GM19324 (cell line): Measurements from ENCODE around the gene CDKN3.
A peak's percentile ranks its signal among the peaks of the same experiment; 100 is the strongest.
"Not testable (repeated sequence)": the region's sequence is repeated elsewhere in the genome, so short reads cannot be mapped to it uniquely, and the experiment has no call there.

Experiments
- ATAC-seq: cut with Tn5 transposase; IDR thresholded peaks from one replicate; pipeline ENCODE4 v1.9.1; 2021; ENCODE audit warnings: mild to moderate bottlenecking, moderate library complexity; ENCODE audit not compliant: unreplicated experiment, low FRiP score

The CDKN3 gene

GRCh38 chr14:54420478-54421142 is 23.8 kb downstream of the CDKN3 start:
- ATAC-seq = no peak

GRCh38 chr14:54423991-54424390 is 27.2 kb downstream of the CDKN3 start:
- ATAC-seq = no peak

GRCh38 chr14:54424479-54424901 is 27.7 kb downstream of the CDKN3 start:
- ATAC-seq = no peak

- ATAC-seq = no peak
Measured at GRCh38 chr14:54425068-54425467, 28.3 kb downstream of the CDKN3 start.

- ATAC-seq = no peak
Measured at GRCh38 chr14:54425537-54426274, 28.9 kb downstream of the CDKN3 start.

- no peak for ATAC-seq
Measured at GRCh38 chr14:54427871-54428270, 31.1 kb downstream of the CDKN3 start.

- no peak for ATAC-seq
Measured at GRCh38 chr14:54428527-54428926, 31.7 kb downstream of the CDKN3 start.

GRCh38 chr14:54435500-54435981 is 38.7 kb downstream of the CDKN3 start:
- ATAC-seq = peak; percentile 49

- ATAC-seq = not testable (repeated sequence)
Measured at GRCh38 chr14:54437954-54438353, 41.1 kb downstream of the CDKN3 start.

- ATAC-seq = no peak
Measured at GRCh38 chr14:54438703-54439102, 41.9 kb downstream of the CDKN3 start.

- no peak for ATAC-seq
Measured at GRCh38 chr14:54440037-54440436, 43.2 kb downstream of the CDKN3 start.

- no peak for ATAC-seq
Measured at GRCh38 chr14:54440476-54440872, 43.7 kb downstream of the CDKN3 start.

- ATAC-seq = peak; percentile 97
Measured at GRCh38 chr14:54440873-54441868, 44.4 kb downstream of the CDKN3 start, which contains the start of gene CNIH1. Gene CNIH1 (minus strand): TSS chr14:54441374. CDS start chr14:54441327, 47 bp downstream.

- not testable (repeated sequence) for ATAC-seq
Measured at GRCh38 chr14:54442961-54443360, 46.2 kb downstream of the CDKN3 start.

- ATAC-seq = no peak
Measured at GRCh38 chr14:54443981-54444380, 47.2 kb downstream of the CDKN3 start.

GRCh38 chr14:54444681-54445080 is 47.9 kb downstream of the CDKN3 start:
- no peak for ATAC-seq

GRCh38 chr14:54446161-54446693 is 49.4 kb downstream of the CDKN3 start:
- no peak for ATAC-seq

- no peak for ATAC-seq
Measured at GRCh38 chr14:54447231-54447692, 50.5 kb downstream of the CDKN3 start.

GRCh38 chr14:54450535-54450934 is 53.7 kb downstream of the CDKN3 start:
- no peak for ATAC-seq

GRCh38 chr14:54451121-54451601 is 54.4 kb downstream of the CDKN3 start:
- no peak for ATAC-seq
